Erythroblast (primary cell): ENCODE results near the gene MAP7.

Source experiments
- GATA1 ChIP-seq: IDR thresholded peaks from 2 replicates; pipeline ENCODE4 v1.6.1; 2011; ENCODE audit warnings: low read depth, mild to moderate bottlenecking, control low read depth, low read length, moderate library complexity
- POLR2A ChIP-seq: IDR thresholded peaks from 2 replicates; pipeline ENCODE4 v1.6.1; 2011; ENCODE audit warnings: mild to moderate bottlenecking, low read length

- TF ChIP-seq POLR2A (no peak), GATA1 (no peak)
Measured at GRCh38 chr6:136521427-136521826, 28.8 kb downstream of the MAP7 start.
